Lower leg skin (tissue), 3 donors: Measurements from ENCODE around the gene SLC39A13.

Source experiments
- CTCF ChIP-seq, 3 donors: fragments of 450-650 bp; IDR thresholded peaks; one replicate each; pipeline ENCODE4 v1.5.1; 2016; ENCODE audit warnings: antibody characterized with exemption in 3 of 3, mild to moderate bottlenecking in 3 of 3, moderate library complexity in 2 of 3
- POLR2A ChIP-seq, 2 donors: fragments of 450-650 bp; IDR thresholded peaks; one replicate each; pipeline ENCODE4 v1.6.1; 2016 to 2017; ENCODE audit warnings: antibody characterized with exemption in 2 of 2, mild to moderate bottlenecking in 1 of 2, moderate library complexity in 1 of 2

DNA sequence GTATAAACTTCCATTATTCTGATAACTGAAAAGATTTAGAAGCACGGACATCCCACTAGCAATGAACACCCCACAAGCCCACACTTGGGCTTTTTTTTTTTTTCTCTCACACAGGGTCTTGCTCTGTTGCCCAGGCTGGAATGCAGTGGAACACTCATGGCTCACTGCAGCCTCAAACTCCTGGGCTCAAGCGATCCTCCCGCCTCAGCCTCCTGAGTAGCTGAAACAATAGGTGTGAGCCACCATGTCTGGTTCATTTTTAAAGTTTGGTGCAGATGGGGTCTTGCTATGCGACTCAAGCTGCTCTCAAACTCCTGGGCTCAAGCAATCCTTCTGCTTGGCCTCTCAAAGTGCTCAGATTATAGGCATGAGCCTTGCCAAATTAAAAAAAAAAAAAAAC lies 37.5 kb downstream of the SLC39A13 start:
- TF ChIP-seq POLR2A (IDR thresholded peaks at IDR 0.05) = no peak
- TF ChIP-seq CTCF (IDR thresholded peaks at IDR 0.05) = no peak
